NCI-H1930 (cell line): ENCODE data around the gene MID1IP1.

Source experiments
- DNase-seq, 2 experiments: peaks; one replicate each; lab custom pipeline; 2025; lab: John Stamatoyannopoulos, UW

Gene MID1IP1

GRCh38 chrX:38816155-38816554 is 14.9 kb downstream of the MID1IP1 start:
- DNase-seq, result no peak

DNA sequence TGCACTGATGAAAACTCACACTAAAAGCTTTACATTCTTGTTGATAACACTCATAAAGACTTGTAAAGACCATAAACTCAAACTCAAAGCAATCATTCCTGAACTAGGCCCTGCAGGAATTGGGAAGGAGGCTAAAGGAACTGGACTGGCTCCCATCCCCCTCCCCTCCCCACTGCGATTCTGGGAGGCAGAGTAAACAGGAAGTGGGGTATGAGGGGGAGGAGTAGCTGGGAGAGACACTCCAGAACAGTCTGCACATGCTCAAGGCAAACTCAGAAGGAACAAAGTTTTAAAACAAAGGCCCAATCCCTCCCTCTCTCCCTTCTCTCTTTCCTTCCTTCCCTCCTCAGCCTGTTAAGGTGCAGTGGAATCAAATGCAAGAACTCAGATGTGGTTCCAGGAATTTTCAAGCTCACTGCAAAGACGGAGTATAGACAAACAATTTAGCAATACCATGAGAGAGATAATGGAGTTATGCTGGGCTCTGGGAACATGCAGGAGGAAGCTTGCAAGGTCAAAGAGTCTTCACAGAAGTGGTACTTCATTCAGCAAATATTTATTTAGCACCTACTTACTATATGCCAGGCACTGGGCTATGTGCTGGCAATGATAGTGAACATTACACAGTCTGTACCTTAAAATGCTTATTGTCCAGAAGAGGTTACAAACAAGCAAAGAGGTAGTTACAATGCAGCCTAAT is 15.9 kb downstream of the MID1IP1 start:
- no peak for DNase-seq

- no peak for DNase-seq
These were observed 17.9 kb downstream of the MID1IP1 start for GRCh38 chrX:38819163-38819562.

DNA sequence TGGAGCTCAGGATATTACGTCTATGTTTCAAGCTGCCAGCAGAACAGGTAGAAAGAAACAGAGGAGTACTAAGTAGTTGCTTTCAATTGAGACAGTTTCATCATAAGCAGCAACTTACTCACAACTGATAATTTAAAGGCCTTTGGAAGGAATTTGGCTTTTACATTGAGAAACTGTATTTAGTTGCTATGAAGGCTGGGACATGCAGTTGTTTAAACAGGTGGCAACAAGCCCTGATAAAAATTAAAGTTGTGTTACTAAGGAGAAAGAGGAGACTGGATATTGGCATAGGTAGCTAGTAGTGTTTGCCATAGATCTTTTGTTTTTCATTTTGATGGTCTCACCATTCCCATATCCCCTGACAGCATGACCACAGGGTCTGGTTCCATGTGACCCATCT is 18.4 kb downstream of the MID1IP1 start:
- no peak for DNase-seq

GRCh38 chrX:38820751-38821150 is 19.5 kb downstream of the MID1IP1 start:
- no peak for DNase-seq

DNA sequence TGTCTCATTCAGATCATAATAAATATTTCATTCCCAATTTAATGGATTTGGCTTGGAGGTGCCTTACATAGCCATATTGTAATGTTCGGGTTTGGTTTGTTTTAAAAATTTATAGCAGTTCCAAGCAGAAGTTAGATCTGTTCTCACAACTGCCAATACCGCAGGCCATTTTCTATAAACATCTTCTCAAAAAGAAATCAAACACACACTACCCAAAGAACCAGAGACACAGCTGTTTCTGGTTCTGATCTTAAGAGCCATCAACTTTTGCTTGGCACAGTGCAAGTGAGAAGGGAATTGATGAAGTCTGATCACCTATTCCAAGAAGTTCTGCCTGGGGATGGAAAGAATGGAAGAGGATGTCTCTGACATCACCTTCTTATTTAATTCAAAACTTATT is 22.9 kb downstream of the MID1IP1 start:
- no peak for DNase-seq

DNA sequence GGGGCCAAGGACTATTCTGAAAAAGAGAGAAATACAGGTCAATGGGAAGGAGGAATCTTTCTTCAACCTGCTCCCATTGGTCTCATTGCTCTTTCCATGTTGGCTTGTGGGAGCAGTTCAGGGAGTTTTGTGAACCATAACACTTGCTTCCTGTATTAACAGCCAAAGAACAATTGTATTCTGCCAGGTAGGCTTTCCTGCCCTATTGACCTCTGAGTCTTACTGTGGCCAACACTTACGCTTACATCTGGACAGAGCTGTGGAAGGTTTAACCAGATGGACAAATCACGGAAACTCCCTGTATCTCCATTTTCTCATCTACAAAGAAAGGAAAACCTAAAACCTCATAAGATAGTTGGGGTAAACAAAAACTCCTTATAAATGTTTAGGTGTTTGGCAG is 30.7 kb downstream of the MID1IP1 start:
- no peak for DNase-seq

- DNase-seq, result no peak
These were observed 36.1 kb downstream of the MID1IP1 start for GRCh38 chrX:38837389-38837788.

DNA sequence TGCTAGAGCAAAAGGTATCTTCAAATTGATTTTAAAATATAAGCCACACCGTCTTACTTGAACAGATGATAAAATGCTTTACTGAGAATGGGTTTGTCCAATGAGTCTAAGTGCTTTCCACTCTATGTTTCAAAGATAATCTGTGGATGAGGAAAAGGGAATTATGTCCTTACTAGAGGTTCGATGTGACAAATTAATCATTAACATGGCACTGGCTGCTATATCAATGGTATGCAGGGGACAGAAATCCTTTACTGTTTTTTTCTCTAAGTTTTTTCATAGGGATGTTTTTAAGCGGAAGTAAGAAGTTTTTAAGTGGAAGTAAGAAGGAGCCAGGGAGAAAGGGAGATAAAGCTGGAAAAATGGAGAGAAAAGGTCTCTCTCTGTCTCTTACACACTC is 38.0 kb downstream of the MID1IP1 start:
- DNase-seq, result no peak

DNA sequence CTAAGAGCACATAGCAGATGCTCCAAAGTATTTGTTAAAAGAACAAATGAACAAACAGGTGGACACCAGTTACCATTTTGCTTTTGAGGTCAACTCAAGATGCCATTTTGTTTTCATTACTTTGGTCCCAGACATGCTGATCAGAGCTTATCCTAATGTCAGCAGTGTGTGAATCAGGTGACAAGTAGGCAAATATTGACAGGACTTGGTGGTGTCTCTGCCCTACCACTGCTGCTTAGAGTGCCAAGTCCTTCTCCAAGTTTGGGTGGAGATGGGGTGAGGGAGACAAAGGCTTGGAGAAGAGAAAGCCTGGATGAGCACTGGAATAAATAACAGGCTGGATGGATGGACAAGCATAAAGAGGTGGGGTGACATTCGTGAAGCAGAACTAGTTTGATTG is 38.7 kb downstream of the MID1IP1 start:
- no peak for DNase-seq

DNA sequence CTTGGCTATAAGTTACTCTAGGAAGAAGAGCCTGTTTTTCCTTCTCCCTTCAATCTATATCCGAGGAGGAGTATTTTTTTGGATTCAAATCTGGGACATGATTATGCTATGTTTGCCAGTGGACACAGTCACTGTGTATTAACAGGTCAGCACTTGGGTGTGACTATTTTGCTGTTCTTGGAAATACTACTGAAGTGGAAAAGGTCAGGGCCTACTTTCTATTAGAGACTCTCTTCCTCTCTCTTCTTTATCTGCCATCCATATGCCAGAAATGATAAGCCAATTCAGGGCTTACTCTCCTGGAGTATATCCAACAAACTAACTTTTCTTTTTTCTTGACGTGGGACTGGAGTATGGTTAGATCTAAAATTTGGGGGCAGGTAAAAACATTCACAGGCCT is 40.5 kb downstream of the MID1IP1 start:
- DNase-seq, result no peak

- DNase-seq, result no peak
These were observed 44.2 kb downstream of the MID1IP1 start for GRCh38 chrX:38845426-38845825.

- DNase-seq, result no peak
These were observed 46.1 kb downstream of the MID1IP1 start for GRCh38 chrX:38847206-38847902.

DNA sequence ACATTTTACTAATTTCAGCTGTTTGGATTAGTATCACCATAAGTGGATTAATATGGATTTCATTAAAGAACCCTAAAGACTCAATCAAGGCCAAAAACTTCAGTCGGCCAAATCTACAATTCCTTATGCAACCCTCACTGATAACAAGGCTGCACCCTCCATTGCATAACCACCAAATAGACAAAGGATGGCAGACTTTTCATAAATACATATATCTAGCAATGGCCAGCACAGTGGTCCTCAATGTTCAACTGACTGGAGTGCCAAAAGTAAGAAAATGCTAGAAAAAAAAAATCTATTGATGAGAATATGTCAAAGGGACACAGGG is 46.6 kb downstream of the MID1IP1 start:
- DNase-seq, result no peak

- no peak for DNase-seq
These were observed 47.6 kb downstream of the MID1IP1 start for GRCh38 chrX:38848671-38849455.

DNA sequence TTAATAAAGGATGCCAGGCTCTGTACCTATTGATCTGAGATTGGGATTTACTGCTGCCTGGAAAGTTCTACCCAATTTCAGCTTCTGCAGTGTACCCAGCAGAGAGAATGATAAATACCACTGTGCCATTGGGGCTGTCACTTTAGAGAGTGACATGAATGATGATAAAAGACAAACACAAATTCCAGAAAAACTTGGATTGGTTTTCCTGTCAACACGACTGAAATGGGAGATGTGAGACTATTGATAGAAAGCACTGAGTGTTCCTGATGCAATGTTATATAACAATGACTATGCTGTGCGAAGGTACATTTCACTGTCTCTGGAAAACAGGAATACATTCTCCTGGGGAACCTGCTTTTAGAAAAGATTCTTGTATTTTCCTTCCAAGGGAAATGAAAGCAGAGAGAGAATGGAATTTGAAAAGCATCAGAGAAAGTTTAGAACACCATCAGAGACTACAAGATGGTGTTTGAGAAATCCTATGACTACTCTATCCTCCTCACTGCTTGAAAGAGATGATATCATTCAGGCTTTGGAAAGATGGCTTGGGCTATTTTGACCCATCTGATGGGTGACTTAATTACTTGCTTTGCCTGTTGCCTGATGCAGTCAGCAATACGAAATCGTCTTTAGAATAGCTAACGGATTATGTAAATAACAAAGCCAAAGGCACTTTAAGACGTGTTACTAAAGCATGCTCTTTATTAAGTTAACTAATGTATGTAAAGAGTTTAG is 49.7 kb downstream of the MID1IP1 start:
- DNase-seq, result no peak

DNA sequence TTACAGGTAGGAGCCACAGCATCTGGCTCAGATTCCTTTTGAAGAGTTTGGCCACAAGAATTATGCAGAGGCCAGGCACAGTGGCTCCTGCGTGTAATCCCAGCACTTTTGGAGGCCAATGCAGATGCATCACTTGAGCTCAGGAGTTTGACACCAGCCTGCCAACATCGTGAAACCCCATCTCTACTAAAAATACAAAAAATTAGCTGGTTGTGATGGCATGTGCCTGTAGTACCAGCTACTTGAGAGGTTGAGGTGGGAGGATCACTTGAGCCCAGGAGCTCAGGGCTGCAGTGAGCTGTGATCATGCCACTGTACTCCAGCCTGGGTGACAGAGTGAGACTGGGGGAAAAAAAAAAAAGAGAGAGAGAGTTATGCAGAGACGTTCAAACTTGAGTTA is 53.0 kb downstream of the MID1IP1 start:
- DNase-seq, result no peak
